Measurements from ENCODE around the gene TGFA. TPM values are rescaled to one million over a fixed set of nuclear protein-coding genes. Genes with fewer than 3 reads are reported as not detected.

The TGFA gene
- total and polyA plus RNA-seq, 8 donors, result 0.33 to 15.6 (median 0.73) TPM

DNA sequence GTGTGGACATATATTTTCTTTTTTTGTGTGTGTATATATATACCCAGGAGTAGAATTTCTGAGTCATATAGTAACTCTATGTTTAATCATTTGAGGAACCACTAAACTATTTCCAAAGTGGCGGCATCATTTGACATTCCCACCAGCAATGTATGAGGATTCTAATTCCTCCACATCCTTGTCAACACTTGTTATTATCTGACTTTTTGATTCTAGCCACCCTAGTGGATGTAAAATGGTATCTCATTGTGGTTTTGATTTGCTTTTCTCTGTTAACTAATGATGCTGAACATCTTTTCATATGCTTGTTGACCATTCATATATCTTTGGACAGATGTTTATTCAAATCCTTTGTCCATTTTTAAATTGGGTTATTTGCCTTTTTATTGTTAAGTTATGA lies 120.3 kb downstream of the TGFA start:
- DNase-seq (no peak), ATAC-seq (no peak)
- Histone ChIP-seq H3K9me3 (no peaks in the 10 kb centered on the region), H3K36me3 (no peaks in the 10 kb centered on the region), H3K4me3 (no peak overlapping the region), H3K27me3 (no peaks in the 10 kb centered on the region), H3K27ac (no peak overlapping the region), H3K4me1 (no peaks in the 10 kb centered on the region)
- TF ChIP-seq, protein P1, sequence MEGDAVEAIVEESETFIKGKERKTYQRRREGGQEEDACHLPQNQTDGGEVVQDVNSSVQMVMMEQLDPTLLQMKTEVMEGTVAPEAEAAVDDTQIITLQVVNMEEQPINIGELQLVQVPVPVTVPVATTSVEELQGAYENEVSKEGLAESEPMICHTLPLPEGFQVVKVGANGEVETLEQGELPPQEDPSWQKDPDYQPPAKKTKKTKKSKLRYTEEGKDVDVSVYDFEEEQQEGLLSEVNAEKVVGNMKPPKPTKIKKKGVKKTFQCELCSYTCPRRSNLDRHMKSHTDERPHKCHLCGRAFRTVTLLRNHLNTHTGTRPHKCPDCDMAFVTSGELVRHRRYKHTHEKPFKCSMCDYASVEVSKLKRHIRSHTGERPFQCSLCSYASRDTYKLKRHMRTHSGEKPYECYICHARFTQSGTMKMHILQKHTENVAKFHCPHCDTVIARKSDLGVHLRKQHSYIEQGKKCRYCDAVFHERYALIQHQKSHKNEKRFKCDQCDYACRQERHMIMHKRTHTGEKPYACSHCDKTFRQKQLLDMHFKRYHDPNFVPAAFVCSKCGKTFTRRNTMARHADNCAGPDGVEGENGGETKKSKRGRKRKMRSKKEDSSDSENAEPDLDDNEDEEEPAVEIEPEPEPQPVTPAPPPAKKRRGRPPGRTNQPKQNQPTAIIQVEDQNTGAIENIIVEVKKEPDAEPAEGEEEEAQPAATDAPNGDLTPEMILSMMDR (IDR thresholded peaks at IDR 0.05), result no peak
- intact Hi-C loops (cut with DNase I), result no loop called here

DNA sequence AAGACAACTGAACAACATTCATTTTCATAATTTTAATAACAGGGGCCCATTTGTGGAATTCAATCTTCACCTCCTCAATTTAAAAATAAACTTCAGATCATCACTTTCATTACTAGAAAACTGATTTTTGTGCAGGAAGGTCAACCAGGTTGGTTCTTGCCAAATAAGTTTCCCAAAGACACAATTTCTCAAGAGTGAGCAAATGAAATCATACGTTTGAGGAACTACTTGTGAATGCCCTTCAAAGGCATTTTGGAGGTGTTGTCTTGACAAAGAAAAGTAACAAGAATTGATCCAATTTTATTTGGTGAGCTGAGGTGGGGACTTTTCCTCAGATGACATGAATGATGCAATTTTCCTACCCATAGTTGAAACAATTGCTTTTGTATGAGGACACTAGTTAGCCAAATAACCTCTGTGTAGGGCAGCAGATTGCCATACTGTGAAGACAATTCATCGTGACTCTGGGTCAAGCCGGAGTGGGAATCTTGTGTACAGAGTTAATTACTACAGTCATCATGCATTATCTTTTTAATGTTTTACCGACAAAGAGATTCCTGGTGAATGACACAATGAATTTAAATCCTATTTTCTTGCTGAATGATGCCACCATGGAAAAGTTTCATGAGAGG lies 121.8 kb downstream of the TGFA start:
- Histone ChIP-seq H3K9me3 (no peaks in the 10 kb centered on the region), H3K27me3 (no peaks in the 10 kb centered on the region), H3K36me3 (no peaks in the 10 kb centered on the region), H3K4me3 (no peak overlapping the region), H3K27ac (no peak overlapping the region), H3K4me1 (no peaks in the 10 kb centered on the region)
- TF ChIP-seq, protein P1 (IDR thresholded peaks at IDR 0.05), result no peak
- ATAC-seq, result no peak
- intact Hi-C loops (cut with DNase I), result no loop called here
- no peak for DNase-seq

DNA sequence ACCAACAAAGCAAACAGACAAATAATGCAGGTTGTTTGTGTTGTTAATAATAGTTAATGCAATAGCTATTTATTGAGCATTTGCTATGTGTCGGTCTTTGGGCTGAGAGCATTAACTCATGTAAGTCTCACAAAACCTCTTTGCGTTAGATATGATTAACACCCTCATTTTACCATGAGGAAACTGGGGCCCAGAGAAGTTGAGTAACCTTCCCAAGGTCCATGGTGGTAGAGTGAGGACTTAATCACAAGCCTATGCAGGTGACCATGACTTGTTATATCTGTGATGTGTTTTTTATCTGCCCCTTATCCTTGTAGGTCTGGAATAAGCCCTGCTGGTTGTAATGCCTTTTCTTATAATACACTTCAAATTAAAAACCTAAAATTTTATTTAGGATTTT lies 127.3 kb downstream of the TGFA start:
- no peak for ATAC-seq
- no peaks in the 10 kb centered on the region for H3K4me1 ChIP-seq
- H3K27ac ChIP-seq, result no peak overlapping the region
- intact Hi-C loops (cut with DNase I), result no loop called here
- TF ChIP-seq, protein P1 (IDR thresholded peaks at IDR 0.05), result no peak
- no peaks in the 10 kb centered on the region for H3K9me3 ChIP-seq
- no peaks in the 10 kb centered on the region for H3K36me3 ChIP-seq
- DNase-seq, result no peak
- no peaks in the 10 kb centered on the region for H3K27me3 ChIP-seq
- H3K4me3 ChIP-seq, result no peak overlapping the region

DNA sequence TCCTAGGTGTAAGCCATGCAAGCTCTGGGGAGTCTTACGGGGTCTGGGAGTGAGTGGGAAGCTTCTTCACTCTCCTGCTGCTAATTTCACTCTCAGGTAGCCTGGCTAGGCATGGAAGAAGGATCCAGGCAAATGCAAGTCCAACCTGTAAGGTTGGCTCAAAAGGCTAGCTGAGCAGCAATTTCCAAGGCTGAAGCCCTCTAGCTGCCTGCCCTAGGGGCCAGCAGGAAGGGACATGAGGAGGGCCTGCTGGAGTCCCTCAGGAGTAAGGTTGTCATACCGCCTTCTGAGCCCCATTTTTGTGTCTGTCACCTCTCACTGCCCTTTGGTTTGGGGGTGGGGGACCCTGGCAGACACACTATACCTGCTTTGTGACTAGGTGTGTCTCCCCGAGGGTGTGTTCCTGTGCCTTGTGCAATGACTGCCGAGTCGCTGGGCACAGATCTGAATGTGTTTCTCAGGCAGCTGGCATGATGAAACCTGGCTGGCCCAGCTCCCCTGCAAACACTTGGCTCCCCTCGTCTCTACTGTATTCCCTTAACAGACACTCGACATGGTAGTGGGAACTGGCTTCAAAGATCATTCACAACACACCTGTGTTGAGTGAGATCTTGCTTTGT lies 127.8 kb downstream of the TGFA start:
- H3K36me3 ChIP-seq, result no peaks in the 10 kb centered on the region
- peak in 1 of 4 donors; percentile 38 for DNase-seq
- ATAC-seq, result peak; percentile 86
- no peak overlapping the region for H3K27ac ChIP-seq
- no peaks in the 10 kb centered on the region for H3K27me3 ChIP-seq
- no peak overlapping the region for H3K4me3 ChIP-seq
- H3K9me3 ChIP-seq, result no peaks in the 10 kb centered on the region
- TF ChIP-seq, protein P1 (IDR thresholded peaks at IDR 0.05), result no peak
- H3K4me1 ChIP-seq, result no peaks in the 10 kb centered on the region
- intact Hi-C loops (cut with DNase I), result no loop called here

DNA sequence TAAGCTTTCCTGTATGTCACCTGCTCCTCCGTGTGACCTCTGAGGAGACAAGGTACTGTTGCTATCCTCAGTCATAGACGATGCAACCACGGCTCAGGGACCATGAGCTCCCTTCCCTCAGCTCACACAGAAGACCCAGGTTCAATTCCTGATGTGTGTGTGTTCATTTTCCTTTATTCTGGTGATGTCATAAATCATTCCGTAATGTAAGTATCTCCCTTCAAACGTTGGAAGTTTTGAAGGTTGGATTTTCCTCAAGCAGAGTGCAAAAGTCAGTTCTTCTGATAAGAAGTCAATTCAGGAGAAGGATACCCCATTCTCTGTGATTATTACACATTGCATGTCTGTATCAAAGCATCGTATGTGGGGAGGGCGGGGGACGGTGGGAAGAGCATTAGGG lies 132.9 kb downstream of the TGFA start:
- no peak overlapping the region for H3K4me3 ChIP-seq
- no peaks in the 10 kb centered on the region for H3K4me1 ChIP-seq
- H3K27me3 ChIP-seq, result no peaks in the 10 kb centered on the region
- H3K27ac ChIP-seq, result no peak overlapping the region
- H3K36me3 ChIP-seq, result no peaks in the 10 kb centered on the region
- H3K9me3 ChIP-seq, result no peaks in the 10 kb centered on the region
- ATAC-seq (no peak), DNase-seq (no peak)
- intact Hi-C loops (cut with DNase I), result no loop called here
- TF ChIP-seq, protein P1 (IDR thresholded peaks at IDR 0.05), result no peak

Measured in left lung (tissue), 10 donors.